Left ventricle myocardium superior (tissue), 1 donor: ENCODE data around the gene STIMATE. TPM values are rescaled to one million over a fixed set of nuclear protein-coding genes. Genes with fewer than 3 reads are reported as not detected.
A peak's percentile ranks its signal among the peaks of the same experiment; 100 is the strongest.

Source experiments
- ATAC-seq: fragments of 200-7000 bp; cut with Tn5 transposase; one replicate; pipeline ENCODE4 v1.9.1; 2020; ENCODE audit warnings: mild to moderate bottlenecking, moderate library complexity
- DNase-seq: peaks from one replicate; pipeline ENCODE4 v3.0.0-alpha.2; 2020
- intact Hi-C: fragments of 100-400 bp; cut with micrococcal nuclease; formaldehyde crosslinking; loops from one replicate; pipeline ENCODE4 v1.11.0; 2022
- total RNA-seq: library from RNA; stranded (reverse); fragmentation: NEBNext Ultra II Directional; extraction: Animal tissue kit (Norgen Biotek cat#: 25700); gene quantifications from one replicate; pipeline ENCODE4 v1.2.1, GENCODE V29; 2021
- donor health status: DM: no; HTN: yes; CAD: no; lungs with severe emphysema.

The STIMATE gene
- total RNA-seq, 1 donor from 2014 or later: 9.0 TPM

DNA sequence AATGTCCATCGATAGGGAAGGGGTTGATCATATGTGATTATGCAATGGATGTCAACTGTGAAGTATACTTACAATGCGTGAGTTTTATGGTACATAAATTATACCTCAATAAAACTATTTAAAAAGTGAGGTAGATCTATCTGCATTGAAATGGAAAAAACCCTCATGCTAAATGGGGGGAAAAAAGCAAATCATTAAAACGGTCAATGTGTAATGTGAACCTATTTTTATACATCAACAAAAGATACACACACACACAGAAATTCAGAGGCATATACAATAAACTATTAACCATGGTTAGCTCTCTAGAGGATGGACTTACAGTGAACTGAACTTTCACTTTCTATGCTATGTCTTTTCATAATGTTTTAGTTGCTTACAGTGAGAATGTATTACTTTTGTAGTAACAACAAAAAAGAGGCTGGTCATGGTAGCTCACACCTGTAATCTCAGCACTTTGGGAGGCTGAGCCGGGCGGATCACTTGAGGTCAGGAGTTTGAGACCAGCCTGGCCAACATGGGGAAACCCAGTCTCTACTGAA, 23.1 kb downstream of the STIMATE start:
- DNase-seq: no peak
- intact Hi-C loops: no loop called here
- ATAC-seq: no peak

DNA sequence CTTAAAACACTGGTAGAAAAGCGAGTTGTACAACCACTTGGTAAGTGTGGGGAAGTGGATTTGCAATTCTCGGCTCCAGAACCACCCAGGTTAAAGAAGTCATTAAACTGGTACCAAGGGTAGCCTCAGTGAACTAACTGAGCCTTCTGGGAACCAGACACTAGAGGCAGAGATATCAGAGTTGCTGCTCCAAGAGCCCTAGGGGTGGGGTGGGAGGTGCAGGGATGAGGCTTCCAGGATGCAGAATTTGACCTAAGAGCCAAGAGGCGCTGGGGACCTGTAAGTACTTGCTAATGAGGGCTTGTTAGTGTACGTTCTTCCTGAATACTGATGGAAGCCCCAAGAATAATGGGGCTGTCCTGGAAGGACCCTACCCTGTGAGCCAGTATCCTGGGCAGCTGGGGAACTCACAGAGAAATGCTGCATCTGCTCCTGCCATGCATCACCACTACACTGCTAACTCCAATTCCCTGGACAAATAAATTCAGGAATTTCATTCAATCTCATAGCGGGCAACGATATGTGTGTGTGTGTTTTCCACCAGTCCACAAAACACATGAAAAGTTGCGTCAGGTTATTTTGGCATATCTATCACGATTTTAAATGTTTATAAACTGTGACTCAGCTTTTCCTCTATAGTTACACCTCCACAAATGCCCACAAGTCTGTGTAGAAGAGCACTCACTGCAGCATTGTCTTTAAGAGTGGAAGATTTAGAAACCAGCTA, 23.8 kb downstream of the STIMATE start:
- intact Hi-C loops: no loop called here
- ATAC-seq: no peak
- no peak for DNase-seq

DNA sequence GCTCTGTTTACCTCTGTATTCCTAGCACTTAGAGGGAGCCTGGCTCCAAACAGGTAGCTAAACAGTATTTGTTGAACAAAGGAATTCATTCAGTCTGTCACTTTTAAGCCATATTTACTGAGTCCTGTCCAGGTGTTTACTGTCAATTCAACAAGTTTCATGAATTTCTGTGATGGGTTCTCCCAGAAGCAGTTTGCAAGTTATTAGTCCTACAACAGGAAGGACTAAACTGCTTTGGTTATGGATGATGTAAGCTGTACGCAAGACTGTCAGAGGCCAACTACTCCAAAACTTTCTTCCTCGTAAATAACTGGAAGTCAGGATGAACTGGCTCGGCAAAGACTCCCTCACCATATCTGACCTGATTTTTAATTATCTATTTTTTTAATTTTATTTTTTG, 25.1 kb downstream of the STIMATE start:
- DNase-seq: no peak
- no peak for ATAC-seq

DNA sequence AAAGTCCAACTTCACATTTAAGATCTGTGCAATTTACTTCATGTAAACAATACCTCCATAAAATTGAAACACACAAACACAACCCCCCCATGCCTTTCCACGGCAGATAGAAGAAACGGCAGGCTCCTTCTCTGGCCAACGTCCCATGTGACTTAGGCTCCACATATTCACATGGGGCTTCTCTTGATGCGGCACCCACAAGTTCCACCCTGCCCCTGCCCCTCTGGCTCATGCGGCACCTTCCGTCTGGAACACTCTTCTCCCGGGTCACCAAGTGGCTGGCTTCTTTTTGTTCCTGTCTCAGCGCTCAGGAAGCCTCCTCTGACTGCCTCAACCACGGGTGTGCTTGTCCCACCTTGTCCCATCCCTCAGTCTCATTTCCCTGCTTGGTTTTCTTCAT, 25.6 kb downstream of the STIMATE start:
- intact Hi-C loops: no loop called here
- ATAC-seq (no peak), DNase-seq (no peak)

More for the DNA sequence above, 25.1 kb downstream of the STIMATE start:
- intact Hi-C loops: no loop called here

DNA sequence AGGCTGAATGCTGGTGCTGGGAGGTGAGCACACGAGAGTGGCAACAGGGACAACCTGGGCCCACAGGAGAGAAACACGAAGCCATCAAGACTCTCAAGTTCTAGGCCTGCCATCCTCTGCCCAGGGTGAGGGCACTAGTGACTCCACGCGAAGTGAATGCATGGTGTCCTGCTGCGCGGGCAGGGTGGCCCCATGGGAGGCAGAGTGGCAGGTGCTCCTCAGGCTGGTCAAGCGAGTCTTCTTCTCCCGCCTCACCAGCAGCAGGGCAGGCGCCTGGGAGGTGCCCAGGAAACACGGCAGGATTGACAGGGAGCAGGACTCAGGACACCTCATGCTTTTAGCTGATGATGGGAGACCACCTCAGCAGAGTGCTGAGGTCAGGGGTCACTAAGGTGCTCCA, 26.9 kb downstream of the STIMATE start:
- intact Hi-C loops: no loop called here
- no peak for ATAC-seq
- DNase-seq: no peak

DNA sequence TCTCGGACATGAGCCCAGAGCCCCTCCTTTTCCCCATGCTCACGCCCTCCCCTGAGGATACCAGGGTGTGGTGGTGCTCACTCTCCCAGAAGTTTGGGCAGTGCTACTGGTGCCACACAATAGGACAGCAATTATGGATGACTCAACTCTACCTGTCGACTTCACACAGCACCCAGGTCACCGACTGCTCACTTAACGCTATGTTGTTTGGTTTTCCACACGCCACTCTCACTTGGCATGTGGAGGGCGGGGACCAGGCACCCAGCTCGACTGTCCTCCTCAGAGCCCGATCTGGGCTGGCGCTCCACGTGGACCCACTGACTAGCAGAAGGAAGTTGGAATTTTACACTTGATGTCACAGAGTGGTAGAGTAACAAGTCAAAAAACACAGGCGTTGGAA, 30.9 kb downstream of the STIMATE start:
- DNase-seq (no peak), ATAC-seq (no peak)
- intact Hi-C loops: no loop called here

DNA sequence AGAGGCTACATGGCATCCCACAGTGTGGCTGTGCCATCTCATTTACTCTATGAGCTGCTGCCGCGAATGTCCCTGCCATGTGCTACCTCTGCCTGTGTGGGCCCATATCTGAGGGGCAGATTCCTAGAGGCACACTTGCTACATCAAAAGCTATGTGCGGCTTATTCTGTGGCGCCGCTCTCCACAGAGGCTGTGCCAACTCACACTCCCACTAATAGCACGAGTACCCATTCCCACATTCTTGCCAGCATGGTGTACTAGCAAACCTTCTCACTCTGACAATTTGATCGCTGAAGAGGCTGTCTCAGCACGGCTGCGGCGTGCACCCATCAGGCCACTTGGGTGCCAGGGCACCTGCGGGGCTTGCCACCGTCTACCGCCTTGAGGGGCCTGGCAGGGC, 31.4 kb downstream of the STIMATE start:
- ATAC-seq (no peak), DNase-seq (no peak)
- intact Hi-C loops: no loop called here

DNA sequence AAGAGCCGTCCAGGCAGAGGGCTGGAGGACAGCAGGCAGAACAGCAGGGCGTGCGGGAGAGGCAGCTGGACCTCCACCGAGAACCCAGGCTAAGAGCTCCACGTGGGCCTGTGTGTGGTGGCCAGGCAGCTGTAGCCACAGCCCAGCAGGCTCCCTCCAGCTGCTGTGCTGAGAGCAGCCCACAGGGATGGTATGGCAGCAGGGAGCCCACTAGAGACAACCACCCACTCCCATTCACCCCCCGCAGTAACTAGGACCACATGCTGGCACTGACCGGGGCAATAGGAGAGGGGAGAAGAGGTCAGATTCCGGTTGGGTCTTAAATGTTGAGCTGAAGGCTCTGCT, 37.0 kb downstream of the STIMATE start:
- no peak for ATAC-seq
- no peak for DNase-seq

DNA sequence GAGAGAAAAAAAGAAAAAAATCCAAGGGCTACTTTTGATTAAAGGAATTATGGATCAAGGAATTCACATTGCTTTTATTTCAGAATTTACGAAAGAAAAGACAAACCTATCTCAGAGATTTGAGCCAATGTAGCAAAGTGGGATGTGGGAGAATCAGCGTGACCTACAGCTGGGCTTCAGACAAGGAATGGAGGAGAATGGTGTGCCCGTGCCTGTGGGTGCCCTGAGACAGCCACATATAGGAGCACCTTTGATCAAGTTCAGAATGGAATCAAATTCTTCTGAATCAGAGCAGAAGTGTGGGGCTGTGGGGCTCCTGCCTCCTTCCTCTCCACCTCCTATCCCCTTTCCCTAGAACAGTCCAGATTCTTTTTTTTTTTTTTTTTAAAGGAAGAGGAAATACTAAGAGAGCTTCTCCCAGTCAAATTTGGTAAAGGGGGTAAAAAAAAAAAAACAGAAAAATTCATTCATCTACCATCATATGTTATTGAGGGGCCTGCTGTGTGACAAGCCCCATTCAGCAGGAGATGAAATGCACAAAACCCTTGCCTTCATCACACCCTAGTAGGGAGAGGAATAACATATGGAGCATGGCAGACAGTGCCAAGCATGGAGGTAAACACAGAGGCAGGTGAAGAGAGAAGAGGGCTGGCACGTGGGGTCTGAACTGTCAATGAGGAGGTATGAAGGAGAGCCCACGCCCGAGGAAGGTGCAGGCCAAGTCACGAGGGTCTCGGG, 37.5 kb downstream of the STIMATE start:
- intact Hi-C loops: no loop called here
- DNase-seq (no peak), ATAC-seq (no peak)

More for the DNA sequence above, 37.0 kb downstream of the STIMATE start:
- intact Hi-C loops: no loop called here

DNA sequence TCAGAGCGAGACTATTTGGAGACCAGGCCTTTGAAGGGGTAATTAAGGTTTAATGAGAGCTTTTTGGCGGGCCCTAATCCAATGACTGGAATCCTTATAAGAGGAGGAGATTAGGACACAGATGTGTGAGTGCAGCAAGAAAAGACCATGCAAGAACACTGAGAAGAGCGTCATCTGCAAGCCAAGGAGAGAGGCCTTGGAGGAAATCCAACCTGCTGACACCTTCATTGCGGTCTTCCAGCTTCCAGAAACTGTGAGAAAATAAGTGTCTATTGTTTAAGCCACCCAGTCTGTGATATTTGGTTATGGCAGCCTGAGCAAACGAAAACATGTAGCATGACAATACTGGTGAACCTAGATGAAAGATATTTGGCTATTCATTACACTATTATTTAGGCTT, 39.5 kb downstream of the STIMATE start:
- DNase-seq: no peak
- no peak for ATAC-seq
- intact Hi-C loops: no loop called here

DNA sequence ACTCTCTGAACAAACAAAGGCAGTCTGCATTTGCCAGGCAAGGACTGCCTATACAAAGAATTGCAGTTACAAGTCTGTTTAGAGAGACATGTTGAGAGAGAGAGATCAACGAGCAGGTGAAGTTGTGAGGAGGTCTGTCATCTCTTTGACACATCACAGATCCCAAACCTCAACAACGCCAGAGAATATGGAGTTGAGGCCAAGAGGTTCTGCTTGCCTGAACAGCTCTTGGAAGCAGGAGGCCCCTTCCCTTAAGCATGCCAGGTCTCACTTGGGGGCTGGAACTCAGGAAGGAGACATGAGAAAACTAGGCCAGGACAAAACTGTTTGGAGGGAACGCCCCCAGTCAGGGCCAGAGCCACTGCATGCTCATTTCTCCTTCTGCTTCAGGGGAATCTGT, 40.2 kb downstream of the STIMATE start:
- peak; percentile 61 for ATAC-seq

DNA sequence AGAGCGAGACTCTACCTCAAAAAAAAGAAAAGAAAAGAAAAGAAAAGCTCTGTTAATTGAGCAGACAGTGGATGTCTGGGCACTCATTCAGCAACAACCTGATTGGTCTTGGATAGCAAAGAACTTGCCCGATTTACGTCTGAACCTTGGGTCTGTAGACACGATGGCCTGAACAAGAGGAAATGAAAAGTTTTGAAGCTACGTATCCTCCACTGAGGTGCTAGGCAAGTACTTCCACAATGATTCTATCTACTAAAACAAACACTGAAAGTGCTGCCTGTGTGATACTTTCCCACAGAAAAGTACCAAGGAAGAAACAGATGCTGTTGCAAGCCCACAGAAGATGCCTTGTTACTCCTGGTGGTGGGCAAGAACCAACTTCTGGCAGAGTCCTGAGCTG, 40.7 kb downstream of the STIMATE start:
- no peak for ATAC-seq
- DNase-seq: no peak
- intact Hi-C loops: no loop called here

More for the DNA sequence above, 40.2 kb downstream of the STIMATE start:
- no peak for DNase-seq
- intact Hi-C loops: no loop called here

DNA sequence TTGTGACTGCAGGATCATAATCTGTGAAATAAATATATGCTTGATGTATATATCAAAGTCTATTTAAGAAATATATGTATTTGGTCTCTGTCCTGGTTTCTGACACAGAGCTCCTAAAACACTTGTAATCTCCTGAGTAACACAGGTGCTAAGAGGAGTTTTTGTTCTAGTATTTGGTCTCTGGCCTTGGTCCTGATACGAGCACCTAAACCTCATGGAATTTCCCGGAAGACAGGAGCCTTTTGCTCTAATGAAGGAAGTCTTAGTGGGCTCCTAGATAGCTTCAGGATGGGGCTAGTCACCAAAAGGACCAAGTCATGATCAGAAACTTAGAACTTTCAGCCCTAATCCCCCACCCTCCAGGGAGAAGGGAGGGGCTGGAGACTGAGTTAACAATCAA, 43.3 kb downstream of the STIMATE start:
- ATAC-seq (no peak), DNase-seq (no peak)
- intact Hi-C loops: no loop called here

DNA sequence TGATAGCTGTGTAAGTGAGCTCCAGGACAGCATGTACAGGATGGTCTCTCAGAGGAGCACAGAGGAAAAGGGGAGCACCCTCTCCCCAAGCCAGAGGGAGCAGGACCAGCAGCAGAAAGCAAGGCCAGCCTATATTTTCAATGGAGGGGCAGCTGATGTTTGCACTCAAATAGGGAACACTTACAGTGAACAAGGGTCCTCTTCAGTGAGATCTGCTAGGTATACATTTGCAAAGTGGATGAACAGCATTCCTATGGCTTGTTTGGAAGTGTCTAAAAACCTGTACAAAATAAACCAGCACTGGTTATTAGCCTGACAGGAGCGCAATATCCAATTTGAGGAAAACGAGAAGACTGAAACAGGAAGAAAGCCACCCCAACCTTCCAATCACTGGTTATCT, 44.9 kb downstream of the STIMATE start:
- intact Hi-C loops: no loop called here
- no peak for ATAC-seq
- DNase-seq: no peak

DNA sequence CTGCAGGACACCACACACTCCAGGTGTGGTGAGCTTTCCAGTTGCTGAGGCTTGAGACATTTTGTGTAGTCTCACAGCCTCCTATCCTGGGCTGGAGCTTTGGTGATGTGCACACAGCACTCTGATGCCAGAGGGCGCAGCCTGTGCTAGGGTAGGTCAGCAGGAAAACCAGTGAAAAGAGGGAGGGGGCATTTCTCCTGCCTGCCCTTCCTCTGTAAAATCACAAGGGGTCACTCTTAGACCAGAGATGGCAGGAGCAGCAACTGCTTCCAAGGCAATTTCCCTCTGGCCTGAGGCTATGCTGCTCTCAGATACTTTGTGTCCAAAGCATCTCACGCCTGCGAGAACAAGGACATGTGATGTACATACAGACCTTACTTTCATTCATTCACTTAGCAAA, 46.0 kb downstream of the STIMATE start:
- intact Hi-C loops: no loop called here

DNA sequence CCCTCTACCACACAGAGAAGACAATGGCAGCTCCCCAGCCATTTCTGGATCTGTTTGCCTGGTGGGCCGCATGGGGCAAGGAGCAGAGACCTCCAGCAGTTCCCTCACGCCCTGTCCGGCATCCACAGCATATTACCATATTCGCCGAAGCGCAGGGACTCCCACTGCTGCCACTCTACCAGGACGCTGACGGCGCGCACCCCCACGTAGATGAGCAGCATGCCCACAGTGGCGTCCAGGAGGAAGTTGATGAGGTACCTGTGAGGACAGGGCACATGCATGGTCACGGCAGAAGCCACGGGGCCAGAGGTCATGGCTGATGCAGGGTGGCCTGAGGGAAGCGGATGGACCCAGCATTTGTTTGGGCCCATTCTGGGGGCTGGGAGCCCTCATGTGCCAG, 47.7 kb downstream of the STIMATE start:
- no peak for DNase-seq
- intact Hi-C loops: no loop called here
- no peak for ATAC-seq

More for the DNA sequence above, 46.0 kb downstream of the STIMATE start:
- DNase-seq (no peak), ATAC-seq (peak; percentile 54)

DNA sequence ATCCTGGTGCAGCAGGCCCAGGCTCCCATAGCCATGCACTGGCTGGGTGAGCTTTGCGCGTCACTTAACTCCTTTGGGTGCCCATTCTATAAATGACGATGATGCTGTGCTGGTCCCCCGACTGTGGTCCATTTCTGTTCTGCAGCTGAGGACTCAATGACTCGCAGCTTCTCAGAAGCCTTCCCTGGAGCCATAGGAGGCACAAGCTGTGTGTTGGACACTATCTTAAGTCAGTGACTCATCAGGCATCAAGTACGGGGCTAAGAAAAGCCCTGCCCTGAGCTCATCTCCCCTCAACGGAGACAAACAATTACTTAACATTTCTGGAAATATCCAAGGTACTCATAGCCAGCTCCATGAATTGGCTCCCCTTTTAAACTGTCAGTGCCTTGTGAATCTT, 48.7 kb downstream of the STIMATE start:
- no peak for ATAC-seq
- intact Hi-C loops: no loop called here
- DNase-seq: no peak

DNA sequence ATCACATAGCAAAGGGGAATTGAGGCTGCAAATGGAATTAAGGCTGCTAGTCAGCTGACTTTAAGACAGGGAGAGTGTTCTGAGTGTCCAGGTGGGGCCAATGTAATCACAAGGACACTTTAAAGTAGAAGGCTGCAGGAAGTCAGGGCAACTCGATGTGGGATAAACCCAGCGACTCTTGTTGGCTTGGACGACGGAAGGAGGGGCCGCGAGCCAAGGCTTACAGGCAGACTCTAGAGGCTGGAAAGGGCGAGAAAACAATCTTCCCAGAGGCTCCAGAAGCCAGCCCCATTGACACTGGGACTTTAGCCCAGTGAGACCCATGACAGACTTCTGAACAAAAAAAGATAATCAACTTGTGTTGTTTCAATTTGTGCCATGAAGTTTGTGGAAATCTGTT, 49.6 kb downstream of the STIMATE start:
- intact Hi-C loops: no loop called here
- ATAC-seq: no peak
- no peak for DNase-seq

DNA sequence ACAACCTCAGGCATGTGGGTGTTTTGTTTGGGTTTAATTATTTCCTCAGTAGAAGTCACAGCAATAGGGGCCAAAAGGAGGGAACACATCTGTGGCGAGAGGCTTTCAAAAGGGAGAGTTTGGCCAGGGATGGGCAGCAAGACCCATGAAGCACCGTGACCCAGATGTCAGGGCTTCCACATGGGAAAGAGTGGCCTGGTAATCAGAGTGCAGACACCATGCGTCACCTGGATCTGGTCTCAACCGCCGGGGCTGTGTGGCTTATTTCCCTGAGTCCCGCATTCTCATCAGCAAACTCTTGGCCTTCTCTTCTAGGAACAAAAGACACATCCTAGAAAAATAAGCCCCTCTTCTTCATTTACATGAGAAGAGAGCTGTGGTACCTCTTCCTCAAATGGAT, 50.1 kb downstream of the STIMATE start:
- intact Hi-C loops: no loop called here
- ATAC-seq (no peak), DNase-seq (no peak)

DNA sequence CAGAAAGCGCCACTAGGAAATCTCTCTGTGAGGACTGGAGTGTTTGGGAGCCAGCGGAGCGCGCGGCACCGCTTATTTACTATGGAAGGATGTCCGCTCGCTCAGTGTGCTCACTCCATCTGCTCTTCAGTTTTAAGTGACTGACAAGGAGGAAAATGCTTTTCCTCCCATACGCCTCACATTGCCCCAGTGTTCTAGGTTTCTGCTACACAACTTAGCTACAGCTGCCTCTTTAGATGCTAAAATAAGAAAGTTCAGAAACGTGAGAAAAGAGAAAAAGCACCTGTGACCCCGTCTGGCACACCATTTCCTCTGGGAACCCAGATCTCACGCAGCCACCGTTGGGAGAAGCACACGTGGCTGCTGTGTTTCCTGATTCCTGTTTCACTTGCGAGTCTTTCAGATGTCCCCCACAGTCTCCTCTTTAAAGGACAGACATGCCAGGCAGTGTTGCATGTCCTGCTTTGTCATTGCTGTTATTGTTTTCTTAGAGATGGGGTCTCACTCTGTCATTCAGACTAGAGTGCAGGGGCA, 50.8 kb downstream of the STIMATE start:
- DNase-seq: no peak
- intact Hi-C loops: no loop called here
- ATAC-seq: peak; percentile 4
